Kidney (tissue), 14 donors: ENCODE results near the gene BNIP3. TPM values are rescaled to one million over a fixed set of nuclear protein-coding genes. Genes with fewer than 3 reads are reported as not detected.

Experiments used
- DNase-seq, 5 donors: peaks; one replicate each; pipeline ENCODE4 v3.0.0-alpha.2; 2013 to 2020
- FAIRE-seq: peaks from 2 replicates; lab custom pipeline; 2012; peaks lifted over from hg19 to GRCh38; lab: Jason Lieb, UNC
- H3K27ac ChIP-seq, 2 donors: one replicate each; pipeline ENCODE4 v1.7.0; 2013; ENCODE audit warnings: low read depth in 2 of 2, low read length in 2 of 2, inconsistent platforms in 1 of 2
- H3K27me3 ChIP-seq: one replicate; pipeline ENCODE4 v1.7.1; 2013; ENCODE audit warnings: low read length, inconsistent platforms; ENCODE audit not compliant: control insufficient read depth, insufficient read depth
- H3K36me3 ChIP-seq, 3 donors: one replicate each; pipeline versions ENCODE4 v1.7.0 to v1.7.1; 2013; ENCODE audit warnings: low read length in 3 of 3, control low read depth in 1 of 3, inconsistent platforms in 1 of 3; ENCODE audit not compliant: insufficient read depth in 3 of 3, control insufficient read depth in 2 of 3
- H3K4me1 ChIP-seq, 3 donors: one replicate each; pipeline versions ENCODE4 v1.7.0 to v1.7.1; 2013; ENCODE audit warnings: low read length in 3 of 3, inconsistent platforms in 1 of 3, low read depth in 1 of 3; ENCODE audit not compliant: control insufficient read depth in 2 of 3, insufficient read depth in 2 of 3
- H3K4me3 ChIP-seq, 3 donors: one replicate each; pipeline versions ENCODE4 v1.7.0 to v1.8.1; 2013; ENCODE audit warnings: low read length in 3 of 3, control low read depth in 1 of 3, inconsistent platforms in 1 of 3
- H3K9ac ChIP-seq, 3 donors: one replicate each; pipeline versions ENCODE4 v1.7.0 to v1.7.1; 2013; ENCODE audit warnings: low read length in 3 of 3, control low read depth in 1 of 3, inconsistent platforms in 1 of 3
- H3K9me3 ChIP-seq, 3 donors: one replicate each; pipeline versions ENCODE4 v1.7.0 to v1.7.1; 2013; ENCODE audit warnings: low read length in 3 of 3, control low read depth in 1 of 3, inconsistent platforms in 1 of 3; ENCODE audit not compliant: control insufficient read depth in 2 of 3, insufficient read depth in 1 of 3
- CTCF ChIP-seq: IDR thresholded peaks from 3 replicates; pipeline ENCODE4 v1.5.1; 2012; ENCODE audit warnings: mild to moderate bottlenecking, moderate library complexity, borderline replicate concordance; ENCODE audit not compliant: insufficient read depth; ENCODE audit errors: extremely low read depth
- intact Hi-C: fragments of 100-400 bp; cut with DNase I; formaldehyde crosslinking; loops from one replicate; pipeline ENCODE4 v1.11.1; 2022
- polyA plus RNA-seq: library from polyadenylated mRNA; stranded (reverse); fragments of 350-450 nt; fragmentation: Illumina TruSeq; extraction: RNeasy Lipid Tissue Mini Kit (QIAGEN cat#74804); gene quantifications from one replicate; pipeline ENCODE4 v1.2.3, GENCODE V29; 2014; ENCODE audit warnings: low read depth, low replicate concordance; ENCODE audit not compliant: insufficient read depth
- total RNA-seq: library from RNA; stranded (reverse); fragmentation: NEBNext Ultra II Directional; extraction: Animal tissue kit (Norgen Biotek cat#: 25700); gene quantifications from one replicate; pipeline ENCODE4 v1.2.1, GENCODE V29; 2021
- donor health status: control.
- donor health status: control.
- donor health status: control.
- donor health status: control.
- donor health status: control.
- donor health status: DM: yes; HTN: yes; CAD: no.
- donor health status: Normal renal cell carcinoma (clear cell type).

The BNIP3 gene
- total and polyA plus RNA-seq, 2 donors from 2014 or later = 49.6 to 75.4 TPM

DNA sequence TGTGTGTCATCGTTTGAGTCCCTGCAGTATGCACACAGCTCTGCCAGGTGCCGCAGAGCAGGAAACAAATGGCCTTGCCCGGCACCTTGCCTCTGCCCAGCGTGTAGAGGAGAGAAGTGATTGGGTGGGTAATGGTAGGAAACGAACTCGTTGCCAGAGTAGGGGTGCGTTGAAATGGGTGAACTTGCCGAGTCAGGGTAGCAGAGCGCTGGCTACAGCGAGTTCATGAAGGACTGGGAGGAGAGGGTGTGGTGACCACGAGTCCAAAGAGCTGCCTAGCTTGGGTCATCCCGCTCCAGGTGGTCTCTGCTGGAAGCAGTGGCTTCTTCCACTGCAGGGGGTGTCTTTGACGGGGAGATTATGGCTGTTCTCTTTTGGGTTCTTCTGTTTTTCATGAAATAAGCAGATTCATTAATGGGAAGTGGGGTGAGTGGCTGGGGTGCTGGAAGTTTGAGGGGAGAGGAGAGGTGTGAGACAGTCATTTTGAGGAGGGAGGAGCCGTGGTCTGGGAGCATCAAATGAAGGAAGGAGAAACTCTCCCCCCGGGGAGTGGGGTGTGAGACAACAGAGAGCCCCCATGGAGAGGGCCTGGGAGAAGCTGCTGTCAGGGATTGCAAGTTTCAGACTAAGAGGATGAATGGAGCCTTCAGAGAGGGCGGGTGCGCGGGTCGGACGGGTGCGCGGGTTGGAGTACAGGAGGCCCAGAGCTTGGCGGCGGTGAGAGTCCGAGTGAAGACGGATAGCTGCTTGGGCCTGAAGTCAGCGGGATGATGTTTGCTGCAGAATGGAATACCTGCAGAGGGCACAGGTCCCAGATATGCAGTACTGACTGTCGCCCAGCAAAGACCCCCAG lies 54.8 kb downstream of the BNIP3 start:
- peaks cover 0 to 2% (median 0%) of the 10 kb centered on the region in 3 donors for H3K36me3 ChIP-seq
- no peaks in the 10 kb centered on the region for H3K27me3 ChIP-seq
- peaks cover 0 to 5% (median 0%) of the 10 kb centered on the region in 3 donors for H3K9me3 ChIP-seq
- DNase-seq (no peak), FAIRE-seq (no peak)
- no peak overlapping the region for H3K4me3 ChIP-seq
- H3K9ac ChIP-seq = no peak overlapping the region
- no peak overlapping the region for H3K27ac ChIP-seq
- intact Hi-C loops = no loop called here
- no peak for TF ChIP-seq CTCF
- H3K4me1 ChIP-seq = peaks cover 0 to 27% (median 13%) of the 10 kb centered on the region in 3 donors

GRCh38 chr10:131926253-131926652 lies 55.5 kb downstream of the BNIP3 start:
- H3K4me1 ChIP-seq = peaks cover 0 to 28% (median 18%) of the 10 kb centered on the region in 3 donors
- no peak for TF ChIP-seq CTCF
- no peak overlapping the region for H3K27ac ChIP-seq
- H3K27me3 ChIP-seq = no peaks in the 10 kb centered on the region
- intact Hi-C loops = no loop called here
- H3K9me3 ChIP-seq = peaks cover 0 to 5% (median 0%) of the 10 kb centered on the region in 3 donors
- no peak for FAIRE-seq
- no peak for DNase-seq
- H3K36me3 ChIP-seq = peaks cover 0 to 2% (median 0%) of the 10 kb centered on the region in 3 donors
- no peak overlapping the region for H3K4me3 ChIP-seq
- H3K9ac ChIP-seq = no peak overlapping the region

GRCh38 chr10:131925716-131926115 lies 56.0 kb downstream of the BNIP3 start:
- Histone ChIP-seq H3K9me3 (peaks cover 0 to 5% (median 0%) of the 10 kb centered on the region in 3 donors), H3K9ac (no peak overlapping the region), H3K4me1 (peaks cover 0 to 29% (median 14%) of the 10 kb centered on the region in 3 donors), H3K36me3 (peaks cover 0 to 2% (median 0%) of the 10 kb centered on the region in 3 donors), H3K4me3 (no peak overlapping the region), H3K27me3 (no peaks in the 10 kb centered on the region), H3K27ac (no peak overlapping the region)
- intact Hi-C loops = no loop called here
- DNase-seq (no peak), FAIRE-seq (no peak)
- no peak for TF ChIP-seq CTCF
